Uterus (tissue), 4 donors: ENCODE measurements around the gene TREML4. TPM values are rescaled to one million over a fixed set of nuclear protein-coding genes. Genes with fewer than 3 reads are reported as not detected.
"Not testable (repeated sequence)": the region's sequence is repeated elsewhere in the genome, so short reads cannot be mapped to it uniquely, and the experiment has no call there.

Source experiments
- DNase-seq, 2 donors: peaks; one replicate each; pipeline ENCODE4 v3.0.0-alpha.2; 2019 to 2020
- H3K27ac ChIP-seq, 2 donors: fragments of 200-600 bp; sonication (generic); 1 replicate in 1 of 2; 2 replicates in 1 of 2; pipeline ENCODE4 v1.5.1; 2016 to 2018
- H3K27me3 ChIP-seq, 2 donors: fragments of 200-600 bp; sonication (generic); one replicate each; pipeline ENCODE4 v1.5.1; 2018 to 2019; ENCODE audit warnings: control low read depth in 1 of 2
- H3K36me3 ChIP-seq, 2 donors: fragments of 200-600 bp; sonication (generic); one replicate each; pipeline ENCODE4 v1.5.1; 2019; ENCODE audit warnings: control low read depth in 1 of 2
- H3K4me1 ChIP-seq, 2 donors: fragments of 200-600 bp; sonication (generic); one replicate each; pipeline ENCODE4 v1.5.1; 2018 to 2019; ENCODE audit warnings: control low read depth in 1 of 2
- H3K4me3 ChIP-seq, 2 donors: fragments of 200-600 bp; sonication (generic); 1 replicate in 1 of 2; 2 replicates in 1 of 2; pipeline ENCODE4 v1.5.1; 2018 to 2019; ENCODE audit warnings: mild to moderate bottlenecking in 1 of 2
- H3K9me3 ChIP-seq, 2 donors: fragments of 200-600 bp; sonication (generic); one replicate each; pipeline ENCODE4 v1.5.1; 2019; ENCODE audit warnings: control low read depth in 1 of 2
- POLR2A ChIP-seq, 2 donors: fragments of 450-650 bp; IDR thresholded peaks; one replicate each; pipeline ENCODE4 v1.6.1; 2016; ENCODE audit warnings: antibody characterized with exemption in 2 of 2, mild to moderate bottlenecking in 1 of 2, moderate library complexity in 1 of 2
- intact Hi-C: fragments of 100-400 bp; cut with DNase I; formaldehyde crosslinking; loops from one replicate; pipeline ENCODE4 v1.15.1; 2023; ENCODE audit warnings: low total_unique reads
- total RNA-seq, 4 donors: library from RNA; depleted of rRNA in 3 of 4; stranded (reverse); fragments of >200 nt in 3 of 4; gene quantifications; one replicate each; pipeline versions ENCODE4 v1.1.0 to v1.2.4, GENCODE V29; 2014 to 2023
- TF ChIP-seq, protein P1 (sequence below), 4 experiments: fragments of 200-600 bp in 2 of 4; fragments of 450-650 bp in 2 of 4; sonication (generic) in 2 of 4; IDR thresholded peaks; one replicate each; pipeline ENCODE4 v1.5.1; 2016 to 2019; ENCODE audit warnings: antibody characterized with exemption in 4 of 4, mild to moderate bottlenecking in 2 of 4, moderate library complexity in 1 of 4
- donor health status: DM: yes; HTN: yes; CAD: no.

TREML4 gene
- total RNA-seq, 4 donors from 2014 or later: not detected

DNA sequence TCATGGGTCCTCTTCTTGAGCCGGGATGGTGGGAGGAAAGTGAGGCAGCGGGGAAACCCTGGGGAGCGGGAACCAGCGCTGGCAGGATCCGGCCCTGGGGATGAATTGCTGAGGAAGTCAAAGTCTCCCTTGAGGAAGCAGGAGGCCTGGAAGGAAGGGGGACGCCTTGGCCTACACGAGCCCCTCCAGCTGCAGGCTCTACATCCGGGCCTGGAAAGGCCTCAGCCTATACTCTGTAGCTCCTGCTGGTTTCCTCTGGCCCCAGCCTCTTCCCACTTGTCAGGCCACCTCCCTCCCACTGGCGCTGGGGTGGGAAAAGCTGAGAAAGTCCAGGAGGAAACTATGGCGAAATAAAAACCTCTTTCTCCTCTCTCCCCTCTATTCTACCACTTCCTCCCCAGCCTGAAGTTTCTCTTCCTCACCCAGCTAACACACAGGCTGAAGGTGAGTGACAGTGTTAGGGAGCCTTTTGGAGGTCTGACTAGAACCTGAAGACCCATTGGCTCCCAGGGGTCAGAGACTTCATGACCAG lies 42.1 kb upstream of the TREML4 start:
- Histone ChIP-seq H3K36me3 (no peaks in the 10 kb centered on the region), H3K27me3 (no peaks in the 10 kb centered on the region), H3K27ac (no peak overlapping the region), H3K4me3 (no peak overlapping the region), H3K9me3 (no peaks in the 10 kb centered on the region), H3K4me1 (no peaks in the 10 kb centered on the region)
- no peak for TF ChIP-seq POLR2A (IDR thresholded peaks at IDR 0.05)
- TF ChIP-seq, protein P1, sequence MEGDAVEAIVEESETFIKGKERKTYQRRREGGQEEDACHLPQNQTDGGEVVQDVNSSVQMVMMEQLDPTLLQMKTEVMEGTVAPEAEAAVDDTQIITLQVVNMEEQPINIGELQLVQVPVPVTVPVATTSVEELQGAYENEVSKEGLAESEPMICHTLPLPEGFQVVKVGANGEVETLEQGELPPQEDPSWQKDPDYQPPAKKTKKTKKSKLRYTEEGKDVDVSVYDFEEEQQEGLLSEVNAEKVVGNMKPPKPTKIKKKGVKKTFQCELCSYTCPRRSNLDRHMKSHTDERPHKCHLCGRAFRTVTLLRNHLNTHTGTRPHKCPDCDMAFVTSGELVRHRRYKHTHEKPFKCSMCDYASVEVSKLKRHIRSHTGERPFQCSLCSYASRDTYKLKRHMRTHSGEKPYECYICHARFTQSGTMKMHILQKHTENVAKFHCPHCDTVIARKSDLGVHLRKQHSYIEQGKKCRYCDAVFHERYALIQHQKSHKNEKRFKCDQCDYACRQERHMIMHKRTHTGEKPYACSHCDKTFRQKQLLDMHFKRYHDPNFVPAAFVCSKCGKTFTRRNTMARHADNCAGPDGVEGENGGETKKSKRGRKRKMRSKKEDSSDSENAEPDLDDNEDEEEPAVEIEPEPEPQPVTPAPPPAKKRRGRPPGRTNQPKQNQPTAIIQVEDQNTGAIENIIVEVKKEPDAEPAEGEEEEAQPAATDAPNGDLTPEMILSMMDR (IDR thresholded peaks at IDR 0.05): no peak
- DNase-seq: no peak
- intact Hi-C loops: no loop called here

DNA sequence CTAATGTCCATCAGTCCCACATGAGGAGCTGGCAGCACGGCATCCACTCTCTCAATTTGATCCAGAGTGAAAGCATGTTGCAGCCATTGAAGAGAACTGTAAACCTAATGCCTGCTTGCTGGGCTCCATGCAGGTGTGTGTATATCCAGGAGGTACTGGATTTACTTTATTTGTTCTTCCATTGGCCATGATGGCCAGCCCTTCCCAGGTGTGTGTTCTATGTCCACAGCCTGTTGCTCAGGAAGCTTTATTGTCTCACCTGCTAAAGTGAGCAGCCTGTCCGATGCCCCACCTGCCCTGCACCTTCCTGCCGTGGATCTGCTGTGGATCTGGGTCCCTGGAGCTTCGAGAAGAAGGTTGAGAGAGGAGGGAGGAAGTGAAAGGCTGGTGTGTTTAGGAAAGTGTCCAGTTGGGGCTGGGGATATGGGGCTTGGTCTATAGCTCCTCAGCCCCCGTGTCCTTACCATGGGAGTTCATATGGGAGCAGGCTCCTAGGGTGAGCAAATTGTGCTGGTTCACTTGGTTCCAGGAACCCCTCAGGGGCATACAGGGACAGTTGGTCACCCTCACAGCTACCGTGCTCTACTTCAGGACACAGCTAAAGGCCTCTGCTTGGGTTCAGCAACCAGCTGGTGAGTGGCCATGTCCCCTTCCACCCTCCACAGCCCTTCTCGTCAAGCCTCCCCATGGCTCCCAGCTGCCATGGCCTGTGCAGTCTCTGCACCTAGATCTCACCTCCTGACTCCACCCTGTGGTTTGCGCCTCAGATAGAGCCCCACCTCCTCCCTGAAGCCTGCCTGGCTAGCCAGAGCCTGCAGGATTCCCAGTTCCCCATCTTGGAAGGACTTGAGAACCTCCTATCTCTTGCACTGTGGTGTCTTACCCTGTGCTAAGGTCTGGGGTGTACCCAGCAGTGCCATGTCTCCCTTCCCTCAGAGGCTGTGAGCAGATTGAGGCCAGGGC lies 39.9 kb upstream of the TREML4 start:
- Histone ChIP-seq H3K27me3 (no peaks in the 10 kb centered on the region), H3K36me3 (no peaks in the 10 kb centered on the region), H3K9me3 (no peaks in the 10 kb centered on the region), H3K27ac (no peak overlapping the region), H3K4me1 (no peaks in the 10 kb centered on the region), H3K4me3 (no peak overlapping the region)
- no peak for TF ChIP-seq POLR2A (IDR thresholded peaks at IDR 0.05)
- TF ChIP-seq, protein P1 (IDR thresholded peaks at IDR 0.05): no peak
- DNase-seq: no peak
- intact Hi-C loops: no loop called here

GRCh38 chr6:41189046-41189445 lies 39.1 kb upstream of the TREML4 start:
- H3K9me3 ChIP-seq, H3K27me3 ChIP-seq, H3K36me3 ChIP-seq, H3K27ac ChIP-seq, H3K4me3 ChIP-seq, H3K4me1 ChIP-seq, intact Hi-C loops, DNase-seq: not testable (repeated sequence)

GRCh38 chr6:41189967-41190366 lies 38.2 kb upstream of the TREML4 start:
- no peak overlapping the region for H3K4me3 ChIP-seq
- no peak for TF ChIP-seq POLR2A (IDR thresholded peaks at IDR 0.05)
- H3K4me1 ChIP-seq: no peaks in the 10 kb centered on the region
- H3K9me3 ChIP-seq: no peaks in the 10 kb centered on the region
- H3K36me3 ChIP-seq: no peaks in the 10 kb centered on the region
- no peak for DNase-seq
- H3K27ac ChIP-seq: no peak overlapping the region
- no peaks in the 10 kb centered on the region for H3K27me3 ChIP-seq
- intact Hi-C loops: no loop called here

GRCh38 chr6:41190791-41191190 lies 37.4 kb upstream of the TREML4 start:
- Histone ChIP-seq H3K4me3 (no peak overlapping the region), H3K27me3 (no peaks in the 10 kb centered on the region), H3K4me1 (no peaks in the 10 kb centered on the region), H3K27ac (no peak overlapping the region), H3K36me3 (no peaks in the 10 kb centered on the region), H3K9me3 (no peaks in the 10 kb centered on the region)
- TF ChIP-seq, protein P1 (IDR thresholded peaks at IDR 0.05): no peak
- TF ChIP-seq POLR2A (IDR thresholded peaks at IDR 0.05): no peak
- intact Hi-C loops: no loop called here
- no peak for DNase-seq

DNA sequence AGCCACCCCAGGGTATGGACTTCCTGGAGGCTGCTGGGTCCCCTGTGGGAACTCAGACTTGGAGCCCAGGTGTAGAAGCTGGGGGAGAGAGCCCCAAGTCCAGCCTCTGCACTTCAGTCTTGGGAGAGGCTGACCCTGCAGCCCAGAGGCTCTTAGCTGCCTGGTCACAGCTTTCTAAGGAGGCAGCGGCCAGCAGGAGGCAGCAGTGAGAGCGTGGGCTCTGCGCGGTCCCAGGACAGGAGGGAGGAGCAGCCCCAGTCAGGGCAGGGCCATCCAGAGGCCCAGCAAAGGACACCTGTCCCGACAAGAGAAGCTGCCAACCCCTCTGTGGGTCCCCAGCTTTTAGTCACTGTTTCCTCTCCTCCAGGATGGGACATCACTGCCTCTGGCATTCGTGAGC lies 36.6 kb upstream of the TREML4 start:
- Histone ChIP-seq H3K36me3 (no peaks in the 10 kb centered on the region), H3K4me1 (no peaks in the 10 kb centered on the region), H3K27ac (no peak overlapping the region), H3K27me3 (no peaks in the 10 kb centered on the region), H3K9me3 (no peaks in the 10 kb centered on the region), H3K4me3 (no peak overlapping the region)
- TF ChIP-seq, protein P1 (IDR thresholded peaks at IDR 0.05): no peak
- TF ChIP-seq POLR2A (IDR thresholded peaks at IDR 0.05): no peak
- intact Hi-C loops: no loop called here
- no peak for DNase-seq
